GM18526 (cell line): Measurements from ENCODE around the gene KRTAP3-3.
"Not testable (repeated sequence)": the region's sequence is repeated elsewhere in the genome, so short reads cannot be mapped to it uniquely, and the experiment has no call there.

Experiments
- POLR2A ChIP-seq: IDR thresholded peaks from 3 replicates; pipeline ENCODE4 v1.6.1; 2011; ENCODE audit not compliant: insufficient read length; ENCODE audit errors: extremely low read depth

Gene KRTAP3-3

DNA sequence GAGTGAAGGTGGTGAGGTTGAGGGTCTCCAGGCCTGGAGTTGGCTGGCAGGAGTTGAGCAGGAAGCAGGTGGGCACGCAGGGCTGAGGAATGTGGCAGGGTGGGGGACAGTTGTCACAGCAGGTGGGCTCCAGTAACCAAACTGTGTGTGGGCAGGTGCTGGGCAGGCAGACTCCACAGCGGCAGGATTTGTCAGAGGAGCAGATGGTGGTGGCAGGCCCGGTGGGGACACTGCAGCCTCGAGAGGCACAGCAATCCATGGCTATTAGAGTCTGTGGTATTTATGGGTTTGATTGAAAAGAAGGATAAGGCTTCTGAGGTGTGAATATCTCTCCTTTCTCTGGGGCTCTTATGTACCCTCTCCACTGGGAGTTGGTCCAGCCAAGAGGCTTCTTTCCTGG is at the start of gene KRTAP3-3:
Gene KRTAP3-3 (minus strand): TSS at position 326 of the 400 bp plus-strand sequence. CDS start 67 bp downstream, at position 259.
- no peak for TF ChIP-seq POLR2A

- no peak for TF ChIP-seq POLR2A
Observed at GRCh38 chr17:41042953-41043352, 49.0 kb upstream of the KRTAP3-3 start.

GRCh38 chr17:41040783-41041571 is 47.0 kb upstream of the KRTAP3-3 start, which contains the start of gene KRTAP1-1:
KRTAP1-1 (minus strand) TSS chr17:41041450; CDS start chr17:41041397, 53 bp downstream.
- not testable (repeated sequence) for TF ChIP-seq POLR2A

DNA sequence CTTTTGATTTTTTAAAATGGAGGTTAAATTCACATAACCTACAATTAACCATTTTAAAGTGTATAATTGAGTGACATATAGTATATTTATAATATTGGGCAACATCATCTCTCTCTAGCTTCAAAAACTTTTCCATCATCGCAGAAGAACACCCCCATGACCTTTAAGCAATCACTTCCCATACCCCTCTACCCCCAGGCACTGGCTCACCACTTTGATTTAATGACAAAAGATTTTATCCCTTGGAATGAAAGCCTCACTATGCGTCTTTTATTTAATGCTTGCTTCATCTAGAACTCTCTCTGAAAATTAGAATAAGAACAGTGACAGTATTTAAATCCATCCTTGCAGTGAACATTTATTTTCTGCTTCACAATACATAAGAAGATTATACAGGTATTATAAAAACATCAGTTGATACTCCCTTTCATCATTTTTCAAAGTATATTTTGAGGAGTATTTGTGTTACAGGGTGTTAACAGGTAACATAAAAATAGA is 43.9 kb upstream of the KRTAP3-3 start:
- no peak for TF ChIP-seq POLR2A

DNA sequence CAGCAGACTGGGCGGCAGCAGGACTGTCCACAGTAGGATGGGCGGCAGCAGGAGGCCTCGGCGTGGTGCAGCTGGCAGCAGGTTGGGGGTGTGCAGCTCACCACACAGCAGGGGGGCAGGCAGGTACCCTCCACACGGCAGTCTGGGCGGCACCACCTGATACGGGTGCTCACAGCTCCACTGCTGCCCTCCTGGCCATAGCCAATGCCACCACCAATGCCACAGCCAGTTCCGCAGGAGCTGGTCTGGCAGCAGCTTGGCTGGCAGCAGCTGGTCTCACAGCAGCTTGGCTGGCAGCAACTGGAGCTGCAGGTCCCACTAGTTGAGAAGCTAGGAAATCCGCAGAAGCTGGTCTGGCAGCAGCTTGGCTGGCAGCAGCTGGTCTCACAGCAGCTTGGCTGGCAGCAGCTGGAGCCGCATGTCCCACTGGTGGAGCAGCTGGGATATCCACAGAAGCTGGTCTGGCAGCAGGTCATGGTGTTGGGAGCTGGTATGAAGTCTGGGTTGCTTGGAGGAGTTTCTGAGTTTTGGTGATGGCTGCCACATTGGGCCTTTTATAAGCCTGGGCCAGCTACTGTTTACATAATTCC is 40.5 kb upstream of the KRTAP3-3 start, which contains the start of gene KRTAP1-3:
Gene KRTAP1-3 (minus strand): TSS at position 529 of the 590 bp plus-strand sequence. CDS start 53 bp downstream, at position 476.
- TF ChIP-seq POLR2A, result not testable (repeated sequence)

GRCh38 chr17:41029633-41030245 is 35.8 kb upstream of the KRTAP3-3 start, which contains the start of gene KRTAP1-4:
KRTAP1-4 (minus strand) TSS chr17:41030195; CDS start chr17:41030078, 117 bp downstream.
- TF ChIP-seq POLR2A, result no peak

DNA sequence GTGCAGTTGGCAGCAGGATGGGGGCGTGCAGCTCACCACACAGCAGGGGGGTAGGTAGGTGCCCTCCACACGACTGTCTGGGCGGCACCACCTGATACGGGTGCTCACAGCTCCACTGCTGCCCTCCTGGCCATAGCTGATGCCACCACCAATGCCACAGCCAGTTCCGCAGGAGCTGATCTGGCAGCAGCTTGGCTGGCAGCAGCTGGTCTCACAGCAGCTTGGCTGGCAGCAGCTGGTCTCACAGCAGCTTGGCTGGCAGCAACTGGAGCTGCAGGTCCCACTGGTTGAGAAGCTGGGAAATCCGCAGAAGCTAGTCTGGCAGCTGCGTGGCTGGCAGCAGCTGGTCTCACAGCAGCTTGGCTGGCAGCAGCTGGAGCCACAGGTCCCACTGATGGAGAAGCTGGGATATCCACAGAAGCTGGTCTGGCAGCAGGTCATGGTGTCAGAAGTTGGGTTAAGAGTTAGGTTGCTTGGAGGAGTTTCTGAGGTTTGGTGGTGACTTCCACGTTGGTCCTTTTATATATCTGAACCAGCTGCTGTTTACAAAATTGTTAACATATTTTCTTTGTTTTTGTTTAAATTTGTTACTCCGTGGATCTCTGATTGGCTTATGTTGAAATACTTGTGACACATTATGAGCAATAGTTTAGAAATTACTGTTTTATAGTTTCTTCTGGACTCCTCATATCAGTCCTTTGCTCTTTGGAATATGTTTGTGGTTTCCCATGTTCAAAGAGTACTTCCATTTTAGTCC is 32.9 kb upstream of the KRTAP3-3 start, which contains the start of gene KRTAP1-5:
Gene KRTAP1-5 (minus strand): TSS at position 494 of the 757 bp plus-strand sequence. CDS start 53 bp downstream, at position 441.
- TF ChIP-seq POLR2A, result no peak

DNA sequence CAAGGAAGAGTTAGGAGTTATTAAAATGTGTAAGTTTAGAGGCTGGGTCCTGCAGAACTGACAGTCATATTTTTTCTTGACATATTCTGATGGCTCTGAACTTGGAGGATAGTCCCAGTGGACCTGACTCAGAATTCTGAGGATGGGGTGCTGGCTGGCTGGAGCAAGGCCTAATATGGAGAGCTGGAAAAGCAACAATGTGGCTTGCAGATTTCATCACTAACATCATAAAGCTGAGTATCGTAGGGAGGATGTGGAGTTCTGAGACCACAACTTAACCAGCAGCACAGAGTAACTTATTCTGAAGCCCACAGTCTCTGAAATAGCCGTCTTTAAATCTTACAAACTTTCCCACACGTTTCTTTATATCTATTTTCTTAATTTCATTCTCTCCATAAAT is 30.7 kb upstream of the KRTAP3-3 start:
- TF ChIP-seq POLR2A, result no peak

DNA sequence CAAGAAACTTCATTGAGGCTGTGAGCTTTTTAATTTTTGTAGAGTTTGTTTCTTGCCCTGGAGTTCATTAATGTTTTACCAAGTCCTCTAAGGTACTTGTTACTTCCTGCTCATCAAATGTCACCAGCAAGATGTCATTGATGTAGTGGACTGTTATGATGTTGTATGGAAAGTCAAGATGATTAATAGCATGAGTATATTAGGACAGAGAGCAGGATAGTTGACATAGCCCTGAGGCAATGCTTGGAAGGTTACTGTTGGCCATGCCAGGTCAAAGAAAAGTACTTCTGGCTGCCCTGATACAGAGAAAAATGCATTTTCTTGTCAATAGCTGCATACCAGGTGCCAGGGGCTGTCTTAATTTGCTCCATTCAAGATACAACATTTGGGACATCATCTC is 26.4 kb upstream of the KRTAP3-3 start:
- no peak for TF ChIP-seq POLR2A

DNA sequence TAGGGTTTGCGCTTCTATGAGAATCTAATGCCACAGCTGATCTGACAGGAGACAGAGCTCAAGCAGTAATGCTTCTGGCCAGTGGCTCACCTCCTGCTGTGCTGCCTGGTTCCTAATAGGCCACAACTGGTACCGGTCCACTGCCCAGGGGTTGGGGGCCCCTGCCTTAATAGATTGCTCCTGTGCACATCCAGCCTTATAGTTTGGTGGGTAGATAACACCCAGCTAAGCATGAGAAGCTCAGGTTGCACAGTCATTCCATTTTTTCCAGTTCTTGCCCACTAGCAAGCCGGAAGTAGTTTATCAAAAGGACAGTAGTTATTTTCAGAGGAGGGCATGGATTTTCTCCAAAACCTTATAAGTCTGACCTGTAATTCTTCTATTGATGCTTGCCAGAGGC is 25.5 kb upstream of the KRTAP3-3 start:
- no peak for TF ChIP-seq POLR2A

GRCh38 chr17:41018541-41018940 is 24.6 kb upstream of the KRTAP3-3 start:
- TF ChIP-seq POLR2A, result no peak

- no peak for TF ChIP-seq POLR2A
Observed at GRCh38 chr17:41016578-41017215, 22.7 kb upstream of the KRTAP3-3 start.

- TF ChIP-seq POLR2A, result no peak
Observed at GRCh38 chr17:41015454-41015853, 21.5 kb upstream of the KRTAP3-3 start.

GRCh38 chr17:41013606-41014005 is 19.6 kb upstream of the KRTAP3-3 start:
- no peak for TF ChIP-seq POLR2A

DNA sequence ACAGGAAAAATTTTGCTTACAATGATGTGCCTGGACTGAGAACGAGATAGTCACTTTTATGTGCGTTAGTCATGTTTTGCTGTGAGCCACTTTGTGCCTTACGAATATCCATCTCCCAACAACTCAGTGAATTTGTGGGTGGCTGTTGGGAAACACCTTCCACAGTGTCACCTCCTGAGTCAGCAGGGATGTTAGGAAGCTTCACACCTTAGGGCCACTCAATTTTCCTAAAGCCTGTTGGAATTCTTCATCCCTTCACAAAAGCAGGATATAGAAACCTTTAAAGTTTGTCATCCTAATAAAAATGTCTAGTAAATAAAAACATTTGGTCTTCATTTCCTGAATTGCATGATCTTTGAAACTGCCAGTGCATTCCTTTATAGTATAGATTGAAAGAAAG is 19.2 kb upstream of the KRTAP3-3 start:
- TF ChIP-seq POLR2A, result no peak
